K562 (cell line): ENCODE results near the gene PDLIM7.

Source experiments
- ARNT ChIP-seq, 2 experiments: fragments of 450-650 bp; IDR thresholded peaks; 2 replicates each; pipeline ENCODE4 v1.6.1; 2016; ENCODE audit warnings: mild to moderate bottlenecking in 1 of 2
- IRF2 ChIP-seq: sonication (generic); formaldehyde crosslinking; IDR thresholded peaks from 2 replicates; pipeline ENCODE4 v1.8.1; 2022; ENCODE audit warnings: mild to moderate bottlenecking, missing genetic modification reagents
- POLR2AphosphoS5 ChIP-seq: IDR thresholded peaks from 2 replicates; pipeline ENCODE4 v1.6.1; 2011; ENCODE audit warnings: mild to moderate bottlenecking, low read depth, low read length, moderate library complexity; ENCODE audit not compliant: control insufficient read depth, insufficient read depth

DNA sequence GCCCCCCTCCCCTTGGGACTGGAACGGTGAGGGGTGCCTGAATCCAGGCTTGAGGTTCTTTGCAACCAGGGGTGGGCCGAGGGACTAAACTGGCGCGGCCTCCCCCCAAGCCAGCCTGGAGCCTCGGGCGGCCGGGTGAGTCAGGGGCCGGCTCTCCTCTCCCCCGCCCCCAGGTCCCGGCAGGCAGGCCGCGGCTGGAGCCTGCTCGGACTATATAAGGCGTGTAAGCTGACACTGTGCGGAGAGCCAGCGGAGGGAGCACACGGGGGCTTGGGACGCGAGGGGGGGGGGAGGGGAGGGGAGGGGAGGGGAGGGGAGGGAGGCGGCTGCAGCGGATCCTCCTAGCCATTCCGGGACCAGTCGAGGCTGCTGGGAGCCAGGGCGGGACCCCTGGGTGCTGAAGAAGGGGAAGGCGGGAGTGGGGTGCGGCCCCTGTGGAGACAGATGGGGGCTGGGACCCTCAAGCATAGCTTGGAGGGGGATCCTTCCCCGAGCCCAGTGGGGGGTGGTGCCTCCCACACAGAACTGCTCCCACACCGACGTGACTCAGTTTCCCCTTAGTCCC lies 595 bp downstream of the PDLIM7 start:
- no peak for TF ChIP-seq ARNT (IDR thresholded peaks at IDR 0.05)
- peak; percentile 71 for TF ChIP-seq POLR2AphosphoS5
- TF ChIP-seq IRF2 (CRISPR knock-in tag), result no peak
